B cell (primary cell): ENCODE measurements around the gene CACNB2.
"Not testable (repeated sequence)": the region's sequence is repeated elsewhere in the genome, so short reads cannot be mapped to it uniquely, and the experiment has no call there.

Source experiments
- EZH2 ChIP-seq: IDR thresholded peaks from 2 replicates; pipeline ENCODE4 v1.6.1; 2012; ENCODE audit warnings: borderline replicate concordance, low read depth, mild to moderate bottlenecking, moderate library complexity, low read length; ENCODE audit not compliant: insufficient read depth, poor library complexity, severe bottlenecking
- TF ChIP-seq, protein P1 (sequence below): fragments of 200-600 bp; IDR thresholded peaks from one replicate; pipeline ENCODE4 v1.8.0; 2022; ENCODE audit warnings: antibody characterized with exemption, mild to moderate bottlenecking

- TF ChIP-seq, protein P1, sequence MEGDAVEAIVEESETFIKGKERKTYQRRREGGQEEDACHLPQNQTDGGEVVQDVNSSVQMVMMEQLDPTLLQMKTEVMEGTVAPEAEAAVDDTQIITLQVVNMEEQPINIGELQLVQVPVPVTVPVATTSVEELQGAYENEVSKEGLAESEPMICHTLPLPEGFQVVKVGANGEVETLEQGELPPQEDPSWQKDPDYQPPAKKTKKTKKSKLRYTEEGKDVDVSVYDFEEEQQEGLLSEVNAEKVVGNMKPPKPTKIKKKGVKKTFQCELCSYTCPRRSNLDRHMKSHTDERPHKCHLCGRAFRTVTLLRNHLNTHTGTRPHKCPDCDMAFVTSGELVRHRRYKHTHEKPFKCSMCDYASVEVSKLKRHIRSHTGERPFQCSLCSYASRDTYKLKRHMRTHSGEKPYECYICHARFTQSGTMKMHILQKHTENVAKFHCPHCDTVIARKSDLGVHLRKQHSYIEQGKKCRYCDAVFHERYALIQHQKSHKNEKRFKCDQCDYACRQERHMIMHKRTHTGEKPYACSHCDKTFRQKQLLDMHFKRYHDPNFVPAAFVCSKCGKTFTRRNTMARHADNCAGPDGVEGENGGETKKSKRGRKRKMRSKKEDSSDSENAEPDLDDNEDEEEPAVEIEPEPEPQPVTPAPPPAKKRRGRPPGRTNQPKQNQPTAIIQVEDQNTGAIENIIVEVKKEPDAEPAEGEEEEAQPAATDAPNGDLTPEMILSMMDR = not testable (repeated sequence)
- not testable (repeated sequence) for TF ChIP-seq EZH2
Measured at GRCh38 chr10:18586637-18587036, 446.4 kb downstream of the CACNB2 start.
